B cell (primary cell): ENCODE measurements around the gene ZRANB1.

Experiments
- EZH2 ChIP-seq: IDR thresholded peaks from 2 replicates; pipeline ENCODE4 v1.6.1; 2012; ENCODE audit warnings: borderline replicate concordance, low read depth, mild to moderate bottlenecking, moderate library complexity, low read length; ENCODE audit not compliant: insufficient read depth, poor library complexity, severe bottlenecking
- TF ChIP-seq, protein P1 (sequence below): fragments of 200-600 bp; IDR thresholded peaks from one replicate; pipeline ENCODE4 v1.8.0; 2022; ENCODE audit warnings: antibody characterized with exemption, mild to moderate bottlenecking

DNA sequence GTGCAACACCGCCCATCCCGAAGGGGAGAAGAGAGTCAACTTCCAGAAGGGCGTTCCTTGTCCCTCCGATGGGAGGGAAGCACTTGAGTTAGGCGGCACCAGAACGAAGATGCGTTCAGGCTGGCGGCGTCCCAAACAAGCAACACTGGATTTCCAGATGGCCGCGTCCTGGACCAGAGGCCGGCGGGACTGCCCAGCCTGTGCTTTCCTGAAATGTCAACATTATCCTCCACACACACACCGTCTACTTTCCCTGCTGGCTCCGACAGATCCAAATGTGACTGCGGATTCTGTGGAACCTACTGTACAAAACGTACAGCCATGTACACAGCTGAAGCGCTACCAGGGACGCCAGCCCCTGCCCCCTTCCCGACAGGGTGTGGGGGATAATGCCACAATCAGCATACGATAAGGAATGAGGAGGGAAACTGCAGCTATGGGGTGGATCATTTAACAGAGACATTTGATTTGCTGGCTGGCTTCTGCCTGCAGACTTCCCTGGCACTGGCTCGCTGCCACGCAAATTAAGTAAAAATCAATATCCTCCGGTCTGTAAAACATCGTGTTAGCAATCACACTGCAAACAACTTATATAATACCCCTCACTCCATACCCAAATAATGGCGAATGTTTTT lies 82.1 kb downstream of the ZRANB1 start:
- TF ChIP-seq EZH2 = no peak
- TF ChIP-seq, protein P1, sequence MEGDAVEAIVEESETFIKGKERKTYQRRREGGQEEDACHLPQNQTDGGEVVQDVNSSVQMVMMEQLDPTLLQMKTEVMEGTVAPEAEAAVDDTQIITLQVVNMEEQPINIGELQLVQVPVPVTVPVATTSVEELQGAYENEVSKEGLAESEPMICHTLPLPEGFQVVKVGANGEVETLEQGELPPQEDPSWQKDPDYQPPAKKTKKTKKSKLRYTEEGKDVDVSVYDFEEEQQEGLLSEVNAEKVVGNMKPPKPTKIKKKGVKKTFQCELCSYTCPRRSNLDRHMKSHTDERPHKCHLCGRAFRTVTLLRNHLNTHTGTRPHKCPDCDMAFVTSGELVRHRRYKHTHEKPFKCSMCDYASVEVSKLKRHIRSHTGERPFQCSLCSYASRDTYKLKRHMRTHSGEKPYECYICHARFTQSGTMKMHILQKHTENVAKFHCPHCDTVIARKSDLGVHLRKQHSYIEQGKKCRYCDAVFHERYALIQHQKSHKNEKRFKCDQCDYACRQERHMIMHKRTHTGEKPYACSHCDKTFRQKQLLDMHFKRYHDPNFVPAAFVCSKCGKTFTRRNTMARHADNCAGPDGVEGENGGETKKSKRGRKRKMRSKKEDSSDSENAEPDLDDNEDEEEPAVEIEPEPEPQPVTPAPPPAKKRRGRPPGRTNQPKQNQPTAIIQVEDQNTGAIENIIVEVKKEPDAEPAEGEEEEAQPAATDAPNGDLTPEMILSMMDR = no peak
